Sigmoid colon (tissue), 7 donors: ENCODE measurements around the gene PAPLN. TPM values are rescaled to one million over a fixed set of nuclear protein-coding genes. Genes with fewer than 3 reads are reported as not detected.
"Not testable (repeated sequence)": the region's sequence is repeated elsewhere in the genome, so short reads cannot be mapped to it uniquely, and the experiment has no call there.

Source experiments
- DNase-seq: peaks from one replicate; pipeline ENCODE4 v3.0.0-alpha.2; 2019
- H3K27ac ChIP-seq, 4 donors: fragments of 200-600 bp; sonication (generic); one replicate each; pipeline ENCODE4 v1.5.1; 2016 to 2019; ENCODE audit warnings: mild to moderate bottlenecking in 1 of 4
- H3K27me3 ChIP-seq, 3 donors: fragments of 200-600 bp; sonication (generic); one replicate each; pipeline ENCODE4 v1.5.1; 2019; ENCODE audit warnings: mild to moderate bottlenecking in 1 of 3
- H3K36me3 ChIP-seq, 4 donors: fragments of 200-600 bp; sonication (generic); one replicate each; pipeline ENCODE4 v1.5.1; 2016 to 2019
- H3K4me1 ChIP-seq, 4 donors: fragments of 200-600 bp; sonication (generic); one replicate each; pipeline ENCODE4 v1.5.1; 2017 to 2019
- H3K4me3 ChIP-seq, 4 donors: fragments of 200-600 bp; sonication (generic); one replicate each; pipeline ENCODE4 v1.5.1; 2017 to 2019; ENCODE audit warnings: mild to moderate bottlenecking in 2 of 4, moderate library complexity in 1 of 4
- H3K9me3 ChIP-seq, 4 donors: fragments of 200-600 bp in 3 of 4; sonication (generic) in 3 of 4; one replicate each; pipeline versions ENCODE4 v1.5.1 to v1.6.1; 2013 to 2019
- EP300 ChIP-seq, 4 donors: sonication (generic); formaldehyde crosslinking; IDR thresholded peaks; one replicate each; pipeline ENCODE4 v1.6.1; 2017; ENCODE audit warnings: antibody characterized with exemption in 4 of 4
- POLR2A ChIP-seq, 2 donors: fragments of 450-650 bp; IDR thresholded peaks; one replicate each; pipeline ENCODE4 v1.6.1; 2016; ENCODE audit warnings: antibody characterized with exemption in 2 of 2, mild to moderate bottlenecking in 2 of 2, moderate library complexity in 2 of 2
- POLR2AphosphoS5 ChIP-seq, 4 donors: sonication (generic); formaldehyde crosslinking; IDR thresholded peaks; one replicate each; pipeline ENCODE4 v1.6.1; 2017; ENCODE audit warnings: antibody characterized with exemption in 4 of 4
- WGBS, 2 donors: extraction: QIAGEN DNeasy Blood & Tissue Kit; methylation state at CpG; one replicate each; pipeline ENCODE4 v1.1.7; 2013; 5-methylcytosine and 5-hydroxymethylcytosine counted together
- intact Hi-C: fragments of 100-400 bp; cut with DNase I; formaldehyde crosslinking; loops from one replicate; pipeline ENCODE4 v1.15.1; 2023
- polyA plus RNA-seq, 3 donors: library from polyadenylated mRNA; stranded (reverse); fragments of 200-250 nt; gene quantifications; one replicate each; pipeline ENCODE4 v1.2.3, GENCODE V29; 2013
- total RNA-seq, 4 donors: library from RNA; depleted of rRNA; stranded (reverse); fragments of >200 nt; gene quantifications; one replicate each; pipeline ENCODE4 v1.1.0, GENCODE V29; 2016
- TF ChIP-seq, protein P1 (sequence below), 4 experiments: fragments of 450-650 bp in 3 of 4; fragments of 200-600 bp in 1 of 4; IDR thresholded peaks; one replicate each; pipeline ENCODE4 v1.5.1; 2016 to 2019; ENCODE audit warnings: antibody characterized with exemption in 4 of 4, mild to moderate bottlenecking in 3 of 4, moderate library complexity in 2 of 4
- donor health status: healthy with polysubstance abuse.
- donor health status: Bipolar disorder and iron deficiency.
- donor health status: healthy.

The PAPLN gene
- total and polyA plus RNA-seq, 7 donors = 0.46 to 52.1 (median 13.6) TPM

- Histone ChIP-seq H3K27me3 (no peaks in the 10 kb centered on the region), H3K36me3 (peaks cover 0 to 3% (median 0%) of the 10 kb centered on the region in 4 donors), H3K4me3 (no peak overlapping the region), H3K27ac (no peak overlapping the region), H3K4me1 (peaks cover 0 to 5% (median 0%) of the 10 kb centered on the region in 4 donors), H3K9me3 (no peaks in the 10 kb centered on the region)
- 63 to 81% methylated on average over 3 of the region's 3 CpGs for WGBS, 2 donors
- no peak for DNase-seq
- intact Hi-C loops = no loop called here
- TF ChIP-seq POLR2A (IDR thresholded peaks at IDR 0.05) (no peak), POLR2AphosphoS5 (IDR thresholded peaks at IDR 0.05) (no peak), EP300 (IDR thresholded peaks at IDR 0.05) (no peak)
- TF ChIP-seq, protein P1, sequence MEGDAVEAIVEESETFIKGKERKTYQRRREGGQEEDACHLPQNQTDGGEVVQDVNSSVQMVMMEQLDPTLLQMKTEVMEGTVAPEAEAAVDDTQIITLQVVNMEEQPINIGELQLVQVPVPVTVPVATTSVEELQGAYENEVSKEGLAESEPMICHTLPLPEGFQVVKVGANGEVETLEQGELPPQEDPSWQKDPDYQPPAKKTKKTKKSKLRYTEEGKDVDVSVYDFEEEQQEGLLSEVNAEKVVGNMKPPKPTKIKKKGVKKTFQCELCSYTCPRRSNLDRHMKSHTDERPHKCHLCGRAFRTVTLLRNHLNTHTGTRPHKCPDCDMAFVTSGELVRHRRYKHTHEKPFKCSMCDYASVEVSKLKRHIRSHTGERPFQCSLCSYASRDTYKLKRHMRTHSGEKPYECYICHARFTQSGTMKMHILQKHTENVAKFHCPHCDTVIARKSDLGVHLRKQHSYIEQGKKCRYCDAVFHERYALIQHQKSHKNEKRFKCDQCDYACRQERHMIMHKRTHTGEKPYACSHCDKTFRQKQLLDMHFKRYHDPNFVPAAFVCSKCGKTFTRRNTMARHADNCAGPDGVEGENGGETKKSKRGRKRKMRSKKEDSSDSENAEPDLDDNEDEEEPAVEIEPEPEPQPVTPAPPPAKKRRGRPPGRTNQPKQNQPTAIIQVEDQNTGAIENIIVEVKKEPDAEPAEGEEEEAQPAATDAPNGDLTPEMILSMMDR (IDR thresholded peaks at IDR 0.05) = no peak
Measured at GRCh38 chr14:73305499-73305898, 68.2 kb downstream of the PAPLN start.

DNA sequence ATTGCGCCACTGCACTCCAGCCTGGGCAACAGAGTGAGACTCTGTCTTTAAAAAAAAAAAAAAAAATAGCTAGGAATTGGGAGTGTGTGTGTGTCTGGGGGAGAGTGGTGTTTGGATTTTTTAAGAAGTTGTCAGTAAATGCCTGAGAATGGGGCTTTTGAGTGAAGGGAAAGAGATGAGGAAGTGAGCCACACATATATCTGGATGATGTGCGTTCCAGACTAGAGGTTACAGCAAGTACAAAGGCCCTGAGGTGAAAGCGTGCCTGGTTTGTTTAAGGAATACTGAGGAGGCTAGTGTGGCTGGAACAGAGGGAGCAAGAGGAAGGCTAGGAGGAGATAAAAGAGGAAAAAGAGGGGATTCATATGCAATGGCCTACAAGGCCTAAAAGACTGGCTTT, 70.0 kb downstream of the PAPLN start:
- H3K36me3 ChIP-seq = peaks cover 0 to 3% (median 0%) of the 10 kb centered on the region in 4 donors
- no peaks in the 10 kb centered on the region for H3K9me3 ChIP-seq
- no peaks in the 10 kb centered on the region for H3K27me3 ChIP-seq
- DNase-seq = no peak
- H3K4me3 ChIP-seq = no peak overlapping the region
- WGBS, 2 donors = 94 to 98% methylated on average over 3 of the region's 3 CpGs
- no peak overlapping the region for H3K27ac ChIP-seq
- H3K4me1 ChIP-seq = peaks cover 0 to 14% (median 3%) of the 10 kb centered on the region in 4 donors
- TF ChIP-seq POLR2AphosphoS5 (IDR thresholded peaks at IDR 0.05) (no peak), EP300 (IDR thresholded peaks at IDR 0.05) (no peak)
- intact Hi-C loops = no loop called here

DNA sequence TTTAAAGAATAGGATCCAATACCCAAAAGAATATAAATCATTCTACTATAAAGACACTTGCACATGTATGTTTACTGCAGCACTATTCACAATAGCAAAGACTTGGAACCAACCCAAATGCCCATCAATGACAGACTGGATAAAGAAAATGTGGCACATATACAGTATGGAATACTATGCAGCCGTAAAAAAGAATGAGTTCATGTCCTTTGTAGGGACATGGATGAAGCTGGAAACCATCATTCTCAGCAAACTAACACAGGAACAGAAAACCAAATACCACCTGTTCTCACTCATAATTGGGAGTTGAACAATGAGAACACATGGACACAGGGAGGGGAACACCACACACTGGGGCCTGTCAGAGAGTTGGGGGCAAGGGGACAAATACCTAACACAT, 71.9 kb downstream of the PAPLN start:
- H3K36me3 ChIP-seq, H3K4me3 ChIP-seq, intact Hi-C loops, H3K9me3 ChIP-seq, H3K27ac ChIP-seq, DNase-seq, H3K27me3 ChIP-seq: not testable (repeated sequence)
- 94 to 95% methylated on average over 1 of the region's 1 CpG for WGBS, 2 donors
- H3K4me1 ChIP-seq = peaks cover 0 to 14% (median 3%) of the 10 kb centered on the region in 4 donors

DNA sequence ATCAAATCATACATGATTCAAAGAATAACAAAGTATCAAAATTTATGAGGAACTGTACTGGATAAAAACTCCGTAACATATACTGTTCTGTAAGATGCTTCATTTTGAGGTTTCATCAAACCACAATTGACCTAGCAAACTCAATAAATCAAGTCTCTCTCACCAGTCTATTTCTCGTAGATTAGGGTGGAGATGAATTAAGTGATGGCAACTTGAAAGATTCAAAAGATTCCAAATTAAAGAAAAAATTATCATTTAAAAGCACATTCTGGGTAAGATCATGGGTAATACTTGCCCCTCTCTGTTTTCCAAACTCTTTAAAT, 74.4 kb downstream of the PAPLN start:
- Histone ChIP-seq H3K36me3 (peaks cover 0 to 3% (median 0%) of the 10 kb centered on the region in 4 donors), H3K9me3 (no peaks in the 10 kb centered on the region), H3K4me1 (peaks cover 0 to 14% (median 3%) of the 10 kb centered on the region in 4 donors), H3K27me3 (no peaks in the 10 kb centered on the region), H3K27ac (peak overlapping the region in 1 of 4 donors; percentile 16), H3K4me3 (no peak overlapping the region)
- WGBS, 2 donors = 57 to 66% methylated on average over 2 of the region's 2 CpGs
- intact Hi-C loops = no loop called here
- no peak for DNase-seq
- TF ChIP-seq POLR2AphosphoS5 (IDR thresholded peaks at IDR 0.05) (no peak), EP300 (IDR thresholded peaks at IDR 0.05) (no peak), POLR2A (IDR thresholded peaks at IDR 0.05) (no peak)
- TF ChIP-seq, protein P1 (IDR thresholded peaks at IDR 0.05) = no peak

- H3K27ac ChIP-seq = no peak overlapping the region
- H3K4me3 ChIP-seq = no peak overlapping the region
- H3K36me3 ChIP-seq = peaks cover 0 to 3% (median 0%) of the 10 kb centered on the region in 4 donors
- no peak for DNase-seq
- H3K9me3 ChIP-seq = no peaks in the 10 kb centered on the region
- no peaks in the 10 kb centered on the region for H3K27me3 ChIP-seq
- intact Hi-C loops = no loop called here
- 53 to 76% methylated on average over 3 of the region's 3 CpGs for WGBS, 2 donors
- TF ChIP-seq, protein P1 (IDR thresholded peaks at IDR 0.05) = no peak
- no peak for TF ChIP-seq EP300 (IDR thresholded peaks at IDR 0.05)
- no peak for TF ChIP-seq POLR2AphosphoS5 (IDR thresholded peaks at IDR 0.05)
- H3K4me1 ChIP-seq = peaks cover 0 to 14% (median 3%) of the 10 kb centered on the region in 4 donors
Measured at GRCh38 chr14:73312687-73313086, 75.4 kb downstream of the PAPLN start.

- intact Hi-C loops = no loop called here
- WGBS, 2 donors = 92 to 98% methylated on average over 4 of the region's 4 CpGs
- Histone ChIP-seq H3K27ac (no peak overlapping the region), H3K4me3 (no peak overlapping the region), H3K9me3 (no peaks in the 10 kb centered on the region), H3K27me3 (no peaks in the 10 kb centered on the region), H3K36me3 (no peaks in the 10 kb centered on the region), H3K4me1 (peaks cover 0 to 14% (median 3%) of the 10 kb centered on the region in 4 donors)
- DNase-seq = no peak
- TF ChIP-seq, protein P1 (IDR thresholded peaks at IDR 0.05) = no peak
- TF ChIP-seq POLR2AphosphoS5 (IDR thresholded peaks at IDR 0.05) = no peak
Measured at GRCh38 chr14:73313151-73313550, 75.8 kb downstream of the PAPLN start.
